HT1080 (cell line): Measurements from ENCODE around the gene SGO2. TPM values are rescaled to one million over a fixed set of nuclear protein-coding genes. Genes with fewer than 3 reads are reported as not detected.
"Not testable (repeated sequence)": the region's sequence is repeated elsewhere in the genome, so short reads cannot be mapped to it uniquely, and the experiment has no call there.

Experiments
- DNase-seq: peaks from one replicate; pipeline ENCODE4 v3.0.0-alpha.2; 2015; ENCODE audit warnings: low read depth
- total RNA-seq: library from RNA; depleted of rRNA; stranded (reverse); fragments of >200 nt; shearing (Covaris generic); gene quantifications from 2 replicates; pipeline ENCODE4 v1.2.3, GENCODE V29; 2014

SGO2 gene
- total RNA-seq, 1 experiment from 2014 or later = 20.0 TPM

GRCh38 chr2:200523604-200524003, 2.4 kb upstream of the SGO2 start:
- DNase-seq = no peak

- no peak for DNase-seq
These were observed 941 bp upstream of the SGO2 start for GRCh38 chr2:200525066-200525465.

GRCh38 chr2:200525551-200525881, 491 bp upstream of the SGO2 start:
- no peak for DNase-seq

- DNase-seq = no peak
These were observed 2.2 kb downstream of the SGO2 start for GRCh38 chr2:200528228-200528627.

- DNase-seq = no peak
These were observed 7.7 kb downstream of the SGO2 start for GRCh38 chr2:200533754-200534153.

- DNase-seq = no peak
These were observed 8.6 kb downstream of the SGO2 start for GRCh38 chr2:200534572-200534971.

GRCh38 chr2:200538139-200538538, 12.1 kb downstream of the SGO2 start:
- no peak for DNase-seq

- DNase-seq = no peak
These were observed 14.8 kb downstream of the SGO2 start for GRCh38 chr2:200540793-200541192.

- not testable (repeated sequence) for DNase-seq
These were observed 40.6 kb downstream of the SGO2 start for GRCh38 chr2:200566596-200566995.

GRCh38 chr2:200567932-200568331, 41.9 kb downstream of the SGO2 start:
- no peak for DNase-seq

- DNase-seq = peak; percentile 14
These were observed 50.0 kb downstream of the SGO2 start for GRCh38 chr2:200575957-200576356.

GRCh38 chr2:200577027-200577426, 51.0 kb downstream of the SGO2 start:
- DNase-seq = no peak

GRCh38 chr2:200578778-200579177, 52.8 kb downstream of the SGO2 start:
- peak; percentile 55 for DNase-seq

- no peak for DNase-seq
These were observed 58.6 kb downstream of the SGO2 start for GRCh38 chr2:200584639-200585038.

- no peak for DNase-seq
These were observed 59.3 kb downstream of the SGO2 start for GRCh38 chr2:200585340-200585729.

GRCh38 chr2:200585730-200586643, 60.0 kb downstream of the SGO2 start, which contains the start of gene AOX1:
AOX1 (plus strand) TSS chr2:200586014; CDS start chr2:200586109, 95 bp downstream.
- no peak for DNase-seq

GRCh38 chr2:200586644-200586975, 60.6 kb downstream of the SGO2 start:
- DNase-seq = no peak

- no peak for DNase-seq
These were observed 61.1 kb downstream of the SGO2 start for GRCh38 chr2:200587007-200587616.

- no peak for DNase-seq
These were observed 62.2 kb downstream of the SGO2 start for GRCh38 chr2:200588076-200588678.

GRCh38 chr2:200590090-200590489, 64.1 kb downstream of the SGO2 start:
- DNase-seq = no peak

- no peak for DNase-seq
These were observed 65.3 kb downstream of the SGO2 start for GRCh38 chr2:200591308-200591707.

GRCh38 chr2:200592406-200593075, 66.5 kb downstream of the SGO2 start:
- no peak for DNase-seq
